HepG2 (cell line): Measurements from ENCODE around the gene YTHDF1. TPM values are rescaled to one million over a fixed set of nuclear protein-coding genes. Genes with fewer than 3 reads are reported as not detected.
A peak's percentile ranks its signal among the peaks of the same experiment; 100 is the strongest.

Experiments
- AKAP8 ChIP-seq: sonication (generic); formaldehyde crosslinking; IDR thresholded peaks from 2 replicates; pipeline ENCODE4 v1.5.1; 2020; ENCODE audit warnings: mild to moderate bottlenecking, missing genetic modification reagents
- CAMTA2 ChIP-seq: sonication (generic); formaldehyde crosslinking; IDR thresholded peaks from 2 replicates; pipeline ENCODE4 v1.4.0; 2020; ENCODE audit warnings: mild to moderate bottlenecking, missing genetic modification reagents, borderline replicate concordance
- CTCF ChIP-seq: sonication (generic); formaldehyde crosslinking; IDR thresholded peaks from 2 replicates; pipeline ENCODE4 v1.5.0; 2020; ENCODE audit warnings: mild to moderate bottlenecking, missing genetic modification reagents, moderate library complexity
- HNRNPUL1 ChIP-seq: fragments of 200-400 bp; formaldehyde crosslinking; IDR thresholded peaks from 2 replicates; pipeline ENCODE4 v1.6.1; 2017; ENCODE audit warnings: low read depth, mild to moderate bottlenecking, low read length, moderate library complexity
- KDM2A ChIP-seq: sonication (generic); formaldehyde crosslinking; IDR thresholded peaks from 2 replicates; pipeline ENCODE4 v1.4.0; 2020; ENCODE audit warnings: low read depth, missing genetic modification reagents, borderline replicate concordance
- KDM3A ChIP-seq: IDR thresholded peaks from 2 replicates; pipeline ENCODE4 v1.6.1; 2018; ENCODE audit warnings: low read depth, missing compliant biosample characterization
- KDM4B ChIP-seq: sonication (generic); formaldehyde crosslinking; IDR thresholded peaks from 2 replicates; pipeline ENCODE4 v1.4.0; 2020; ENCODE audit warnings: missing genetic modification reagents
- KLF9 ChIP-seq: IDR thresholded peaks from 2 replicates; pipeline ENCODE4 v1.6.1; 2016; ENCODE audit warnings: low read depth
- MED1 ChIP-seq: sonication (generic); formaldehyde crosslinking; IDR thresholded peaks from 2 replicates; pipeline ENCODE4 v1.4.0; 2020; ENCODE audit warnings: missing genetic modification reagents
- MTA3 ChIP-seq: sonication (generic); formaldehyde crosslinking; IDR thresholded peaks from 2 replicates; pipeline ENCODE4 v1.4.0; 2020; ENCODE audit warnings: missing genetic modification reagents
- MZF1 ChIP-seq: sonication (generic); formaldehyde crosslinking; IDR thresholded peaks from 2 replicates; pipeline ENCODE4 v1.8.1; 2023; ENCODE audit warnings: mild to moderate bottlenecking, missing genetic modification reagents, borderline replicate concordance
- NCOA2 ChIP-seq: sonication (generic); formaldehyde crosslinking; IDR thresholded peaks from 2 replicates; pipeline ENCODE4 v1.8.0; 2022; ENCODE audit warnings: inconsistent platforms
- PHF5A ChIP-seq: IDR thresholded peaks from one replicate; pipeline ENCODE4 v1.6.1; 2018; ENCODE audit warnings: low read depth, missing genetic modification reagents; ENCODE audit not compliant: unreplicated experiment
- RAD51 ChIP-seq: fragments of 450-650 bp; IDR thresholded peaks from 2 replicates; pipeline ENCODE4 v1.6.1; 2016; ENCODE audit warnings: borderline replicate concordance
- SP5 ChIP-seq: IDR thresholded peaks from 2 replicates; pipeline ENCODE4 v1.6.1; 2016; ENCODE audit warnings: low read depth, borderline replicate concordance
- STAT5B ChIP-seq: sonication (generic); formaldehyde crosslinking; IDR thresholded peaks from 2 replicates; pipeline ENCODE4 v1.4.0; 2020; ENCODE audit warnings: missing genetic modification reagents
- U2AF2 ChIP-seq: fragments of 200-400 bp; formaldehyde crosslinking; IDR thresholded peaks from 2 replicates; pipeline ENCODE4 v1.6.1; 2017; ENCODE audit warnings: low read depth, mild to moderate bottlenecking, low read length
- ZIK1 ChIP-seq: sonication (generic); formaldehyde crosslinking; IDR thresholded peaks from 2 replicates; pipeline ENCODE4 v1.5.0; 2020; ENCODE audit warnings: mild to moderate bottlenecking, low read depth, missing genetic modification reagents, borderline replicate concordance
- ZNF205 ChIP-seq: IDR thresholded peaks from 2 replicates; pipeline ENCODE4 v1.6.1; 2018; ENCODE audit warnings: missing biosample characterization, missing genetic modification reagents
- ZNF281 ChIP-seq: sonication (generic); formaldehyde crosslinking; IDR thresholded peaks from 2 replicates; pipeline ENCODE4 v1.4.0; 2020; ENCODE audit warnings: missing genetic modification reagents, borderline replicate concordance
- ZNF331 ChIP-seq: sonication (generic); formaldehyde crosslinking; IDR thresholded peaks from 2 replicates; pipeline ENCODE4 v1.4.0; 2020; ENCODE audit warnings: missing genetic modification reagents
- ZNF343 ChIP-seq: sonication (generic); formaldehyde crosslinking; IDR thresholded peaks from 2 replicates; pipeline ENCODE4 v1.4.0; 2020; ENCODE audit warnings: mild to moderate bottlenecking, missing genetic modification reagents
- ZNF766 ChIP-seq: sonication (generic); formaldehyde crosslinking; IDR thresholded peaks from 2 replicates; pipeline ENCODE4 v1.5.0; 2020; ENCODE audit warnings: missing genetic modification reagents, borderline replicate concordance
- polyA plus RNA-seq, 8 experiments: library from polyadenylated mRNA; depleted of rRNA in 3 of 8; stranded (reverse) in 7 of 8; unstranded in 1 of 8; fragments of >200 nt; fragmentation: Illumina TruSeq in 4 of 8; extraction: Trizol in 4 of 8; gene quantifications; 2 replicates each; pipeline versions ENCODE4 v1.2.1 to v1.2.3, GENCODE V29; 2011 to 2016; ENCODE audit warnings: low read depth in 4 of 8, missing spikeins in 1 of 8, mixed read lengths in 1 of 8; ENCODE audit not compliant: insufficient read depth in 1 of 8
- total RNA-seq, 5 experiments: library from RNA; depleted of rRNA; stranded (reverse); fragments of >200 nt; fragmentation: Illumina TruSeq; extraction: Trizol; gene quantifications; 2 replicates each; pipeline ENCODE4 v1.2.3, GENCODE V29; 2016; ENCODE audit warnings: low read depth in 1 of 5
- TF ChIP-seq, protein P1 (sequence below): sonication (generic); formaldehyde crosslinking; IDR thresholded peaks from 2 replicates; pipeline ENCODE4 v1.8.0; 2022; ENCODE audit warnings: missing genetic modification reagents, mild to moderate bottlenecking, moderate library complexity, borderline replicate concordance

YTHDF1 gene
- total and polyA plus RNA-seq, 2 of the 13 experiments (the other 11 are each of a cell fraction or from before 2014, with no cell fraction given) = 34.5 to 37.7 TPM

GRCh38 chr20:63216041-63216848 is at the start of gene YTHDF1 (continued):
- peak; percentile 20 for TF ChIP-seq CTCF (CRISPR knock-in tag)
- TF ChIP-seq ZNF331 = peak; percentile 82
- TF ChIP-seq MTA3 (CRISPR knock-in tag) = 0 out of 2 replicates have a peak, but pooled peaks have one; percentile 65
- peak; percentile 65; the same call in 1 of the 2 replicates for TF ChIP-seq CAMTA2 (CRISPR knock-in tag)
- peak; percentile 84 for TF ChIP-seq AKAP8 (CRISPR knock-in tag)
- no peak; the same call in 1 of the 2 replicates for TF ChIP-seq ZNF281 (CRISPR knock-in tag)
- no peak for TF ChIP-seq KDM4B
- TF ChIP-seq ZNF205 (CRISPR knock-in tag) = peak; percentile 89
- TF ChIP-seq, protein P1, sequence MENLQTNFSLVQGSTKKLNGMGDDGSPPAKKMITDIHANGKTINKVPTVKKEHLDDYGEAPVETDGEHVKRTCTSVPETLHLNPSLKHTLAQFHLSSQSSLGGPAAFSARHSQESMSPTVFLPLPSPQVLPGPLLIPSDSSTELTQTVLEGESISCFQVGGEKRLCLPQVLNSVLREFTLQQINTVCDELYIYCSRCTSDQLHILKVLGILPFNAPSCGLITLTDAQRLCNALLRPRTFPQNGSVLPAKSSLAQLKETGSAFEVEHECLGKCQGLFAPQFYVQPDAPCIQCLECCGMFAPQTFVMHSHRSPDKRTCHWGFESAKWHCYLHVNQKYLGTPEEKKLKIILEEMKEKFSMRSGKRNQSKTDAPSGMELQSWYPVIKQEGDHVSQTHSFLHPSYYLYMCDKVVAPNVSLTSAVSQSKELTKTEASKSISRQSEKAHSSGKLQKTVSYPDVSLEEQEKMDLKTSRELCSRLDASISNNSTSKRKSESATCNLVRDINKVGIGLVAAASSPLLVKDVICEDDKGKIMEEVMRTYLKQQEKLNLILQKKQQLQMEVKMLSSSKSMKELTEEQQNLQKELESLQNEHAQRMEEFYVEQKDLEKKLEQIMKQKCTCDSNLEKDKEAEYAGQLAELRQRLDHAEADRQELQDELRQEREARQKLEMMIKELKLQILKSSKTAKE (CRISPR knock-in tag) = peak; percentile 71; the same call in 1 of the 2 replicates
- peak; percentile 99 for TF ChIP-seq SP5 (CRISPR knock-in tag)
- TF ChIP-seq U2AF2 = no peak
- peak; percentile 76 for TF ChIP-seq MED1 (CRISPR knock-in tag)
- peak; percentile 95 for TF ChIP-seq ZNF766 (CRISPR knock-in tag)
- TF ChIP-seq KDM3A = no peak; the same call in 1 of the 2 replicates
- TF ChIP-seq ZNF343 (CRISPR knock-in tag) = peak; percentile 99
- peak; percentile 91; the same call in 1 of the 2 replicates for TF ChIP-seq ZIK1 (CRISPR knock-in tag)
- TF ChIP-seq PHF5A (CRISPR knock-in tag) = peak; percentile 76
- TF ChIP-seq KDM2A (CRISPR knock-in tag) = peak; percentile 93
- no peak for TF ChIP-seq MZF1 (CRISPR knock-in tag)
- TF ChIP-seq STAT5B (CRISPR knock-in tag) = peak; percentile 97
- peak; percentile 88; the same call in 1 of the 2 replicates for TF ChIP-seq KLF9 (CRISPR knock-in tag)
- peak; percentile 90 for TF ChIP-seq RAD51
- peak; percentile 60; the same call in 1 of the 2 replicates for TF ChIP-seq NCOA2 (CRISPR knock-in tag)
- TF ChIP-seq HNRNPUL1 = no peak
